A172 (cell line): Measurements from ENCODE around the gene EIF2AK3. TPM values are rescaled to one million over a fixed set of nuclear protein-coding genes. Genes with fewer than 3 reads are reported as not detected.
"Not testable (repeated sequence)": the region's sequence is repeated elsewhere in the genome, so short reads cannot be mapped to it uniquely, and the experiment has no call there.

Experiments used
- DNase-seq: peaks from one replicate; pipeline ENCODE4 v3.0.0-alpha.2; 2015; ENCODE audit warnings: low spot score
- total RNA-seq: library from RNA; depleted of rRNA; stranded (reverse); fragments of >200 nt; shearing (Covaris generic); gene quantifications from 2 replicates; pipeline ENCODE4 v1.2.3, GENCODE V29; 2014

Gene EIF2AK3
- total RNA-seq, 1 experiment from 2014 or later: 17.6 TPM

DNA sequence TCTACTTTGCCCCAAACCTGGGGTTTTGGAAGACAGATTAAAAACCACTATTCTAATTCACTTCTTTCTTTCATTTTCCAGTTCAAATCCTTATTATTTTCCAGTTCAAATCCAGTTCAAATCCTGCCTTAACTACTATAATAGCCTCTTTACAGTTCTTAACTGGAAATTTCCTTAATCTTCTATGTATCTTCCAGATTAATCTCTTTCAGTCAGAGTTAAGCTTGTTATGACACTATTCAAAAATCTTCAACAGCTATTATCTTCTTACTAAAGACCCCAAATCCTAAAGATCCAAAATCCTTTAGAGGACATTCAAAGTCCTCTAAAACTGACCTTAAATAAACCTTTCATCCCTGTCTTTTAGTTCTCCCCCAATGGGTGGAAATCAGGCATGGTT lies 30.1 kb downstream of the EIF2AK3 start:
- no peak for DNase-seq

DNA sequence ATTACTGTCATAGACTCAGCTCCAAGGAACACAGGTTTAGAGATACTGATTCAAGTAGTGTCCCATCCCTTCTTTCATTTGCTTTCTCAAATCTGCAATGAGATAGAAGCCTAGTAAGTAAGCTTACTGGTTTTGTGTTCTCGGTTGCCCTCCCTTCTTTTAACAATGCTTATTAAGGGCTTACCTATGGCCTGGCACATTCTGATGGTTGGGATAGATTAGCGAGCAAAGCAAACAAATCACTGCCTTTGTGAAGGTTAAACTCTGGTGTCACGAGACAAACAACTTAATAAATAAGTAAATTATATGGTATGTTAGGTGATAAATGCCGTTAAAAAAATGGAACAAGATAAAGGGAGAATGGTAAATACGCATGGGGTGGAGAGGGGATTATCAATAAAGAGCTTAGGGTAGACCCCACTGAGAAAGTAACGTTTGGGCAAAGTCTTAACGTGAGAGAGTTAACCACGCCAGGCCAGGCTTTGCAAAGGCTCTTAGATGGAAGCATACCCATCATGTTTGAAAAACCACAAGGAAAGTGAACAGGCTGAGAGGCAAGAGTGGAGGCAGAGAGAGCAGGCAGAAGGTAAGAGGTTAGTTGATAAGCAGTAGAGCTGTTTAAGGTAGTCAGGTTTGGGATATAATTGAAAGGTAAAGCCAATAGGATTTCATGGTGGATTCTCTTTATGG lies 31.0 kb downstream of the EIF2AK3 start:
- no peak for DNase-seq

DNA sequence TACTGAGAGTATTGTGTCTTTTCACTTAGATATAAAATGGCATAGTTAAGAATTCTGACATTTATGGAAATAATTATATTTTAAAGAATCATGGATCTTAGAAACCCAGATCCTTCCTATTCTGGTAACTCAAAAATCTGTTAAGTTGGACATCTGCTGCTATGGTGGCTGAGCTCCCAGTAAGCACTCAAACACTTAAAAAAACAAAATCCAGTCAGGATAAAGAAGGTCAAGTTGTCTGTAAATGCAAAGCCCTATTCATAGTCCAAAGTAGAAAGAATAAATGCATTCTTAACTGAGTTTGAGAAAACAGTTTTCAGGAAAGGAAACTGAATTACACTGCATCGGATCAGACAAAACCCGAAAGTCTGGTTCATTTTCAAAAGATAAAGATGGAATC lies 35.6 kb downstream of the EIF2AK3 start:
- DNase-seq: no peak

DNA sequence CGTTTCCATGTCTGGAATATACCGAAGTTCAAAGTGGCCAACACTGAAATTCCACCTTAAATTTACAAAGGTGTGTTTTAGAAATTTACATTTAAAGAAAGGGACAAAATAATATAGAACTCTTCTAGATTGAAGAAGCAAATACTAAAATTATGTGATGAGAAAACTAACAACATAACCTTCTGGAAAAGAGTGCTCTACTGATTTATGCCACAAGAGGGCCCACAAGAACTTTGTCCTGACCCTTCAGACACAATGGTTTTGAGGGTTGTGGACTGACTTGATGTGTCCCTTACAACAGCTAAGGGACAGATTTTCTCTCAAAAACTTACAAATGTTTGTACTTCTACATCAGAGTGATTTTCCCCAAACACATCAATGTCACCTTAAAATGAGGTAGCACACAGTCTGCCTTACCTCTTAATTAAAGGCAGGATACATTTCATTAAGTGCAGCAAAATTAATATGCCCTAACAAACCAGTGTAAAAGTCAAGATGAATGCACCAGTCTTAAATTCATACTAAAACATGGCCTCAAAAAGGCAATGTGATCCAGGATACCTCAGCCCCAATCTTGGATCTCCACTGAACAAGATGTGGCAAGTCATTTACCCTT lies 36.2 kb downstream of the EIF2AK3 start:
- DNase-seq: peak; percentile 70

DNA sequence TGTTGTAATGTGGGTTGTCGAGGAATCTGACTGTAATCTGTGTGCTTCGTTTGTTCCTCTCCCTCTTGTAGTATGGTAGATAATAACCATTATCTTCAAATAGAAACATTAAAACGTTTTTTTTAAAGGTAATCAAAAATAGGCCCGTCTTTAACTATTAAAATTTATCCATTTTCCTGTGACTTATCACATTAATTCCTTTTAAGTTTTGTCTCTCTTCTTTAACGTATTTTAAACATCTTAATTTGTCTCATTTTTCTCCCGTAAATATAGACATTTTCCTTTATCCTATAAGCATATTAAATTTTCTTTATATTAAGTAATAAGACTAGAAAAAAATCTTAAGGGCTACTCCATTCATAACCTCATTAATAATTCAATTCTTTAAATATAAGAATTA lies 41.3 kb downstream of the EIF2AK3 start:
- no peak for DNase-seq

DNA sequence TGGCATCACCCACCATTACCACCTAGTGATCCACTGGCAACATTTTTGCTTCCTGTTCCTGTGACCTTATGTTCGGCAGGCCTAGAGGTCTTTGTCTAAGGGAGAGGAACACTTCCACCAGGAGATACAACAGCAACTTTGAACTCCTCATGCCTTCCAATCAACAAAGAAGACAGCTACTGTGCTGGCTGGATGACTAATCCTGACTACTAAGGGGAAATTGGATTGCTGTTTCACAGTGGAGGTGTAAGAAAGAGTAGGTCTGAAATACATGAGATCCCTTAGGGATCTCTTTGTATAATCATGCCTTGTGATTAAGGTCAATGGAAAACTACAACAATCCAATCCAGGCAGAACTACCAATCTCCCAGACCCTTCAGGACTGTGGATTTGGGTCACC lies 45.2 kb downstream of the EIF2AK3 start:
- no peak for DNase-seq

DNA sequence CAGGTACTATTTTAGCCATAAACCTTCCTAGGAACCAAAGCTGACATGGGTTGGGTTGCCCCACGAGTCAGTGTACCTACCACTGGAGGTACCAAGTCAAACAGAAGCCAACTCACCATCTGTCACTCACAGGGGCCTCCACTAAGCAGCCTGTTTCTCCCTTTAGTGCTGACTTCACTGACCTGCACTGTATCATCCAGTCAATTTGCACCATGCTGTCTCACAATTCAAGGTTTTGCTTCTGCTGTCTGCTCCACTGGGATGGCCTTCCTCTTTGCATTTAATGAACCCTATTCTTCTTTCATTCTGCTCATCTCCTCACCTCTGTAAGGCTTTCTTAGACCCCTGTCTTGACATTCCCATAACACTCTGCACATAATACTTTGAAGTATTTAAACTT lies 47.2 kb downstream of the EIF2AK3 start:
- DNase-seq: no peak

DNA sequence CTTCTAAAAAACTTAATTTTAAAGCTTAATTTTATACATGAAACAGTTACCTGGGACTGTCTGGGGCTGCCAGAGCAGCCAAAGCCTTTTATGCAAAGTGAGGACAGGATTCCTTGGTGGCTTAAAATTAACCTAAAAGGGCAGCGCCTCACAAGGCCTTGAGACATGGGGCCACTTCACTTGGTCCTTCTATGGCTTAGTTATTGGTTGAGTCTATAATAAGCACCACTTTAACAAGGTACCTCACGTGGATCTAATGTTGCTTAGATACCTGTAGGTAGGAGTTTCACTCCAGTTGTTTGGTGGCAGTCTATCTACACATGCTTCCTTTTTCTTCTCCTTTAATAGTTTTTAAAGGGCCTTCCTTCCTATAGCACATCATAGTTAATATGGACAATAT lies 51.6 kb downstream of the EIF2AK3 start:
- no peak for DNase-seq

DNA sequence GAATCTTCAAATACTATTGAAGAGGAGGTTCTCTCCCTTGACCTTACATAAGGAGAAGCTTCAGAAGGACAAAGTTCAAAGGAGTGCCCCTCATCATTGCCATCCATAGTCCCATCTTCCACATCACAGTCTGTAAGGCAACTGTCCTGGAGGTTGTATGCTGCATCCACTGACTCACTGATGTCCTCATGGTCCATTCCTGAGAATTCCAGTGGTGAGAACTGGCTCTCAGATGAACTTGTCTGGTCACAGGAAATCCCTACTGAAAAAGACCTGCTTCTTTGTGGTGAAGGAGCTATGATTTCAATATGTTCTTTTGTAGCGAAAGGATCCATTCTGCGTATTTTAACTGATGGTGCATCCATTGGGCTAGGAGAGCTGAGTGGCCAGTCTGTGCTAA lies 52.2 kb downstream of the EIF2AK3 start:
- DNase-seq: no peak

DNA sequence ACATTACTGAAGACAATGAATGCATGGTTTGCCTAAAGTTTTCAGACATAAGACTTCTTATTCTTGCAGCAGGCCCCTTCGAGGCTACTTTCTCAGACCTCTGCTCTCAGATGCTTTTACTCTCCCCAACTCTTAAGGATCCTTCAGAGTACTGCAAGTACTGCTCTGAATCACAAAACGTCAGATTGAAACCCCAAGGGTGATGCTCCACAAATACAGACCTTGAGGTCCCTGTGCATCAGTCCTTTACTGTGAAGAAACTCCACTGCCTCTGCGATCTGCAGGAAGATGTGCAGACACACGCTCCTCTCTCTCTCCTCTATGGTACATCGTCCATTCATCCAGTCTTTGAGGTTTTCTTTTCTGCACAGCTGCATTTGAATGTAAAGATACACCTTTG lies 52.8 kb downstream of the EIF2AK3 start:
- DNase-seq: no peak

DNA sequence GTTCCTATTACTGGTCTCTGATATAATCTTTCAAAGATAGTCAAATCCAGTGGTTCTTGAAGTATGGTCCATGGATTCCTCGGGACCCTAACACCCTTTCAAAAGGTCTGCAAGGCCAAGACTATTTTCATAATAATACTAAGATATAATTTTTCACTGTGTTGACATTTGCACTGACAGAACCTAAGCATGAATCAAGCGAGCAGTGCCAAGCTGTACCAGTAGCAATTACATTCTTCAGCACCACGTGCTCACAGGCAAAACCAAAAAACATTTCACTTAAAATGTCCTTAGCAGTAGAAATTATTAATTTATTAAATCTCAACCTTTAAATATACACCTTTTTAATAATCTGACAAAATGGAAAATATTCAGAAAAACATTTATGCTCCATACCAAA lies 59.1 kb downstream of the EIF2AK3 start:
- no peak for DNase-seq

DNA sequence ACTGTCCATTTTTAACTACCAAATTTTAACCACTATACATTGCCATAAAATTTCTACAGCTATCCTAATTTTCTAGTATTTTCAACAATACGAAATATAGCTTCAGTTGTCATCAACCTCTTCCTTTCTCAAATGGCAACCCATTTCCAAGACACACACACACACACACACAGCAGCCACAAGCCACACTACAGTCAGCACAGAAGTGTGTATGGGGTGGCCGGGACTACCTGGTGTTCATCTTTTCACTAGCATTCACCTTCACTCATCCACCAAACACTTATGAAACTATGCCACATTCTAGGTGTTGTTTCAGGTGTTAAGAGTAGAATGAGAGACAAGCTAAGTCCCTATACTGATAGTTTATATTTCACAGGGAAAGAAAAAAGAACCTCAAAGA lies 62.9 kb downstream of the EIF2AK3 start:
- no peak for DNase-seq

DNA sequence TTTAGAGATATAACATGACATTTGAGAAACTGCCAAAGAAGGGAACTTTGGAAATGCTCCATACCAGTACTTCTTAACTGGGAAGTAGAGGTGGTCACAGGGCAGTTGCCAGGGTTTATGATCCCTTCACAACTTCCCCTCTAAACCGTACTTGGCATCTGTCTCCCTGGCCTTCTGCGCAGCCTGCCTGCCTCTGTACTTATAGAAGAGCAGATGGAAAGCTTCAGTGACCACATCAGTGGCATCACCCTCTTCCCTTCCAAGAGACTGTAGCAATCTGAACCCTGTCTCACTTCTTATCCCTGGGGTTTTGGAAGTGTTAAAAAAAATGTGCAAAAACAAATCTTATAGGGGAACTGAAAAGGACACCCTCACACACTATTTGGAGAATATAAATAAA lies 64.1 kb downstream of the EIF2AK3 start:
- no peak for DNase-seq

DNA sequence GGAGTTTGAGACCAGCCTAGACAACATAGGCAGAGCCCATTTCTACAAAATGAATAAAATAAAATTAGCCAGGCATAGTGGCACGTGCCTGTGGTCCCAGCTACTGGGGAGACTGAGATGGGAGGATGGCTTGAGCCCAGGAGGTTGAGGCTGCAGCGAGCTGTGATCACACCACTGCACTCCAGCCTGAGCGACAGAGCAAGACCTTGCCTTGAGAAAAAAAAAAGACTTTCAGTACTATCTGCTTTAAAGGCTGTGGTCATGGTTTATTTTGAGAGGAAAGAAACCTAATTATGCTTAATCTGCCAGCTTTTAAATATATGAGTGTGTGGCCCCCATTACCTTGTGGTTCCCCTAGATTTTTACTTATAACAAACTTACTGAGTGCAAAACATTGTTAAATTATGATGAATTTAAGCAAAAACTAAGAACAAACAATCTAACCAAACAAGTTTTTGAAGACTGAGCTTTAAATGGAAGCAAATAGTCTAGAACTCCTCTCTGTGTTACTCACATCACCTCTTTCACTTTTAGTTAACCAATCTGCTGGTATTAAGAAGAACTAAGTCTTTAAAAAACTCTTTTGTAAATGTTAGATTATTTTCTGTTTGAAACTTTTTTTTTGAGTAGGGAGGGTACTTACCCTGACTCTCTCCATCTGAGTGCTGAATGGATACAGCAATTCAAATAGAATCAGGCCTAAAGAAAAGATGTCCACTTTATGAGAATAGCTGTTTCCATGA lies 65.4 kb downstream of the EIF2AK3 start:
- no peak for DNase-seq

DNA sequence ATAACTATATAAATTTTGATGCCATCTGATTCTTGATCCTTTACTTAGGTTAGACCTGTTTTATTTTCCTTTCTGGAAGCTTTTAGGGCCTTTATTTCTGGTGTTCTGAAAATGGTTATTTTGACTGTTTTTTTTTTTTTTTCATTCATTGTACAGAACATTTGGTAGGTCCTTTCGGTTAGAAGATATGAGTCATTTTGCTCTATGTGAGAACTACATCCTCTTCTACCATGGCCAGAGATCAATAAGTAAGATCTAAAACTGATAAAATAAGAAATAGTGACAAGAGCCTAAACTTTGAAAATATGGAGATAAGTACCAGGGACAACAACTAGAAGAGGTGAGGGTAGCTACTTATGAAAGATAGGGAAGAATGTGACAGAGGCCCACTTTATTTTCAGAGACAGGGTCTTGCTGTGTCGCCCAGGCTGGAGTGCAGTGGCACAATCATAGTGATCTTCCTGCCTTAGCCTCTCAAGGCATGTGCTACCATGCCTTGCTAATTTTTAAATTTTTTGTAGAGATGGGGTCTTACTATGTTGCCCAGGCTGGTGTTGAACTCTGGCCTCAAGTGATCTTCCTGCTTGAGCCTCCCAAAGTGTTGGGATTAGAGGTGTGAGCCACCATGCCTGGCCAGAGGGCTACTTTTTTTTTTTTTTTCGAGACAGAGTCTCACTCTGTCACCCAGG lies 66.5 kb downstream of the EIF2AK3 start:
- no peak for DNase-seq

DNA sequence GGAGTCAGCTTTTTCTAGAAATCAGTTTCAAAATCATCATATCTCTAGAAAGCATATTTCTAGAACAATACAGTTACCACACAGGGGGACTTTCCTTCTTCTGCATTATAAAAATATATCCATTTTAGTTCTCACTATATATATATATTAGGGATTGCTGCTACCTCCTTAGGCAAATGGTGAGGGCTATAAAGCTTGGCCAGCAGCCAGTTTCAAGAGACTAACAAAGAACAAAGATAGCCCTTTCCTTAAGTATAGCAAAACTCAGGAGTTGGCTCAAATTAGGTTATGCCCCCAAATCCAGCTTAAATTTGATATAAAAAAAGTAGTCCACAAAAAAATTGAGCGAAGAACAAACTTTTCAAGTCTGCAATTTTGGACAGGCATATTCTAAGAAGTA lies 70.0 kb downstream of the EIF2AK3 start:
- DNase-seq: no peak

DNA sequence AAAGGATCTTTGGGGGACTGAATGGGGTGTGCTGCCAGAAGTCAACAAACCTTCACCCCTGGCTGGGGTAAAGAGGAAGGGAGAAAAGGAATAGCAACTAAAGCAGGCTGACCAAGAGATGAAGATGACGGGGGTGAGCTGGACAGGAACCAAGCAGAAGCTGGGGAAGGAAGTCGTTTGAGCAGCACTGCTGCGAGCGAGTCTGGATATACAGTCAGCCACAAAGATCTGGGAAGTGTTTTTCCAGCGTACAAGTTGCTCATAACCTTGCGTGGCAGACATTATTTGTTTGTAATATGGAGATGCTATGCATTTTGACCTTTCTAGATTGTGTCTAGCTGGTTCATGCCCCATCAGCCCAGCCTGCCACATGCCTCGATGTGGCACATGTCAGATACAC lies 71.2 kb downstream of the EIF2AK3 start:
- DNase-seq: no peak

DNA sequence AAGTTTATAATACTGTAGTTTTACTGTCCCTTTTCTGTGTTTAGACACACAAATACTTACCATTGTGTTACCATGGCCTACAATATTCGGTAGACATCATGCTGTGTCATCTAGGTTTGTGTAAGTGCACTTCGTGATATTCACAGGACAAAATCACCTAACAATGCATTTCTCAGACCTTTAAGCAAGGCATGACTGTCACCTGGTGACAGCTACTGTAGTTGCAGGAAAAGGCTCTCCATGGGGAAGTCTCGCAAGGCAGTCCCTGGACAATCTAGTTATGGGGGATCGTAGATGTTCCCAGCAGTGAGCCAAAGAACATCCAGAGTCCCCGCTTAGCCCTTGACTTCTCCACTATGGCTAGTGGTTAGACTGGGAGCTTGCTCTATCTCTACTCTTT lies 73.1 kb downstream of the EIF2AK3 start:
- no peak for DNase-seq

DNA sequence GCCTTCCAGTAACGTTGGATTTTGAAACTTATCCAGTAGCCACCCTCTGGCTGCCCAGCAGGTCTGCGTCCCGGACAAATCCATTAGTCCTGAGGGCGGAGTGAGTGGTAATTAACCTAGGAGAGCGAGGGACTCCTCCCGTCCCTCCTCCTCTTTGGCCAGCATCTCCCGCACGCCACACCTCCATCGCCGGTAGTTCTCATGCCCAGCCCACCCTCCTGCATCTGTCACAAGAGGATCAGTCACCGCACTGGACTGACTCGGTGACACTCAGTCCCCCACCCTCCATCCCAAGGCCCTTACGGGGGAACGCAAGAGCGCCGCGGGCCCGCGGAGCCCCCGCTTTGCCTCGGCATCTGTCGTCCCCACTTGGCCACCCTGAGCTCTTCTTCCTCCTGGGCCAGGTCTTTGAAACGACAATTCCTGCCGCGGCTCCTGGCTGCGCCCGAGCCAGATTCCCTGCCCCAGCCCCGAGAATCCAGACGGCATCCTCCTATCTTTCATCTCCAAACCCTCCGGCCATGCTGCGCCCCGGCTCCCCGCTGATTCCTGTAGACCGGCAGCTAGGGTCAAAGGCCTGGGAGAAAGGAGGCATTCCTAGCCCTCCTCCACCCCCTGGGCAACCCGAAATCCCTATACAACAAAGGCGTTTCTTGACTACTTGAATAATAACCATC lies 77.5 kb downstream of the EIF2AK3 start:
- no peak for DNase-seq

DNA sequence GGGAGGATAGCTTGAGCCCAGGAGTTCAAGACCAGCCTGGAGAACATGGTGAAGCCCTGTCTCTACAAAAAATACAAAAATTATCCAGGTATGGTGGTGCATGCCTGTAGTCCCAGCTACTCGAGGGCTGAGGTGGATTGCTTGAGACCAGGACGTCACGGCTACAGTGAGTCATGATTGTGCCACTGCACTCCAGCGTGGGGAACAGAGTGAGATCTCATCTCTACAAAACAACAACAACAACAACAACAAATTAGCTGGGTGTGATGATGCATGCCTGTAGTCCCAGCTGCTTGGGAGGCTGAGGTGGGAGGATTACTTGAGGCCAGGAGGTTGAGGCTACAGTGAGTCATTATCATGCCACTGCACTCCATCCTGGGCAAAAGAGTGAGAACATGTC lies 81.0 kb downstream of the EIF2AK3 start:
- DNase-seq: not testable (repeated sequence)

DNA sequence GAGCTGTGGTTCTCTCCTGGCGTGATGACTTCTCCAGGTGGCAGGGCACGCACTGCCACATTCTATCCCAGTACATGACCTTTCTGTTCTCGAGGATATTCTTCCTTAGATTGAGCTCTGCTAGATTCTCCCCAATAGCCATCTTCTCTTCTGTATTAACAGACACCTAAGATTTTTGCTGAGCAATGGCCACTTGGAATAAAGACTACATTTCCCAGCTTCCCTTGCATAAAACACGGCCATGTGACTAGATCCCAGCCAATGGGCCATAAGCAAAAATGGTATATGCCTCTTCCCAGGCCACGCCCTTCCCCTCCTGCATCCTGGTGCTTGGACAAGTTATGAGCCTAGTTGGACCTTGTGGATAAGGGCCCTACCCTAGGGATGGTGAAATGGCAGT lies 82.1 kb downstream of the EIF2AK3 start:
- peak; percentile 80 for DNase-seq

DNA sequence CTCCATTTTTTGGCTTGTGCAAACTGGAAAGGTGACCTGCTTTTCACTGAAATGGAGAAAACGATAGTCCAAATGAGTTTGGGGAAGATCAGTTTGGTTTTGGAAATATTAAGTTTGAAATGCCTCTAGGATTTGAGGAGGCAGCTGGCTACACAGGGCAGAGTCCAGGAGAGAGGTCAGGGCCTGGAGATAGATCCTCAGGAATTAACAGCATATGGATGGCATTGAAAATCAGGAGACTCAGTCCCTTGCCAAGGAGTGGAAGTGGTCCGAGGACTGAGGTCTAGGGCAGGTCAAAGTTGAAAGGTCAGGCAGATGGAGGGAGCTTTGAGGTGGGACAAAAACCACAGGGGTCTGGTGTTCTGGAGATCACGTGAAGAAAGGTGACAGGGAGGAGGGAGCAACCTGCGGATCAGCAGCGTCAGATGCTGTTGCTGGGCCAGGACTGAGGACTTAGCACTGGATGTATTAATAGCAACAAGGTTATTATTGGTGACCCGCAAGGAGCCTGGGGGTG lies 83.7 kb downstream of the EIF2AK3 start:
- DNase-seq: no peak
